Common myeloid progenitor, CD34-positive (primary cell): ENCODE results near the gene IFT20.

Experiments
- CTCF ChIA-PET: fragments of 350-600 bp; sonication (Branson Sonifier 250); formaldehyde crosslinking; loops from one replicate; lab custom pipeline; 2021; ENCODE audit warnings: antibody characterized with exemption; lab: Charles Lee
- POLR2A ChIA-PET: fragments of 350-600 bp; sonication (Branson Sonifier 250); formaldehyde crosslinking; loops from one replicate; lab custom pipeline; 2021; ENCODE audit warnings: antibody characterized with exemption; lab: Charles Lee
- DNase-seq, 3 donors: peaks; one replicate each; pipeline versions ENCODE4 v3.0.0 to v3.0.0-alpha.2; 2013
- H3K27ac ChIP-seq, 2 experiments: 1 replicate in 1 of 2; 2 replicates in 1 of 2; pipeline ENCODE4 v1.7.0; 2013; ENCODE audit warnings: inconsistent platforms in 2 of 2, low read length in 2 of 2, mild to moderate bottlenecking in 2 of 2, low read depth in 1 of 2, moderate library complexity in 1 of 2; ENCODE audit not compliant: severe bottlenecking in 2 of 2, insufficient read depth in 1 of 2, poor library complexity in 1 of 2
- H3K27me3 ChIP-seq, 5 experiments: replicated peaks in 2 of 5; 1 replicate in 3 of 5; 2 replicates in 2 of 5; pipeline versions ENCODE4 v1.6.1 to v1.7.0; 2013; ENCODE audit warnings: low read length in 4 of 5, mild to moderate bottlenecking in 2 of 5, moderate library complexity in 2 of 5, inconsistent platforms in 1 of 5; ENCODE audit not compliant: insufficient read depth in 5 of 5, control insufficient read depth in 4 of 5
- H3K36me3 ChIP-seq, 4 experiments: 1 replicate in 2 of 4; 2 replicates in 2 of 4; pipeline versions ENCODE4 v1.6.1 to v1.7.0; 2013; ENCODE audit warnings: low read length in 3 of 4, control low read depth in 1 of 4, mild to moderate bottlenecking in 1 of 4; ENCODE audit not compliant: control insufficient read depth in 4 of 4, insufficient read depth in 4 of 4
- H3K4me1 ChIP-seq, 4 experiments: 1 replicate in 3 of 4; 2 replicates in 1 of 4; pipeline versions ENCODE4 v1.6.1 to v1.7.1; 2013; ENCODE audit warnings: low read length in 3 of 4, mild to moderate bottlenecking in 3 of 4, control low read depth in 1 of 4, inconsistent platforms in 1 of 4, moderate library complexity in 1 of 4; ENCODE audit not compliant: control insufficient read depth in 4 of 4, insufficient read depth in 4 of 4; ENCODE audit errors: control extremely low read depth in 1 of 4
- H3K4me3 ChIP-seq, 7 experiments: 1 replicate in 4 of 7; 2 replicates in 3 of 7; pipeline versions ENCODE4 v1.5.1 to v1.7.0; 2013; ENCODE audit warnings: mild to moderate bottlenecking in 7 of 7, low read length in 6 of 7, moderate library complexity in 6 of 7, inconsistent platforms in 2 of 7, low read depth in 2 of 7, control low read depth in 1 of 7; ENCODE audit not compliant: insufficient read depth in 4 of 7, control insufficient read depth in 1 of 7; ENCODE audit errors: extremely low read depth in 1 of 7
- H3K9me3 ChIP-seq, 5 experiments: 1 replicate in 4 of 5; 2 replicates in 1 of 5; pipeline versions ENCODE4 v1.6.1 to v1.7.1; 2013; ENCODE audit warnings: low read length in 4 of 5, mild to moderate bottlenecking in 2 of 5, inconsistent platforms in 1 of 5, low read depth in 1 of 5, moderate library complexity in 1 of 5; ENCODE audit not compliant: control insufficient read depth in 4 of 5, insufficient read depth in 2 of 5; ENCODE audit errors: control extremely low read depth in 1 of 5
- WGBS: methylation state at CpG from one replicate; pipeline ENCODE4 v1.1.5; 2013; ENCODE audit not compliant: insufficient coverage; 5-methylcytosine and 5-hydroxymethylcytosine counted together

Gene IFT20

DNA sequence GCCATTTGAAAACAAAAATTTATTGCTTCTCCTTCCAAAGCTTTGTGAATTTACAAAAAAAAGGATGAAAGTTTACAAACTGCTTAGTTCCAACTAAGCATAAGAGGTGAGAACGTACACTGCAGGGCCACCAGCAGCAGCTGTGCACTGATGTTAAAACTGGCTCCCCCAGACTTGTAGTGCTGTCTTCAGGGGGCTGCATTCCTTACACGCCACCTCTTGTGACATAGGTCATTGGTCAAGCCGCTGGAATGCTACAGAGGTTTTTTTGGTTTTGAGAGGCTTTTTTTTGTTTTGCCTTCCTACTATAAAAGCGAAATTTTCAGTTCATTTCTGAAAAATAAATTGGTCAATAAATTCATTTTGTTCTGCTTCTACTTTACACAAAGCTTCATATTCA is 6.9 kb downstream of the IFT20 start:
- H3K4me3 ChIP-seq = no peak overlapping the region
- H3K36me3 ChIP-seq = peaks cover 12 to 57% (median 42%) of the 10 kb centered on the region in 4 experiments
- H3K4me1 ChIP-seq = peaks cover 0 to 17% (median 9%) of the 10 kb centered on the region in 4 experiments
- ChIA-PET CTCF (no interaction called here), POLR2A (interaction anchor here (0.6 kb wide), 1 partner anchor 51 kb away, joined by 3 read pairs; no protein-coding TSS in a partner anchor)
- no peak for DNase-seq
- H3K27ac ChIP-seq = no peak overlapping the region
- no peaks in the 10 kb centered on the region for H3K27me3 ChIP-seq
- 89% methylated on average over 1 of the region's 4 CpGs for WGBS
- no peaks in the 10 kb centered on the region for H3K9me3 ChIP-seq

DNA sequence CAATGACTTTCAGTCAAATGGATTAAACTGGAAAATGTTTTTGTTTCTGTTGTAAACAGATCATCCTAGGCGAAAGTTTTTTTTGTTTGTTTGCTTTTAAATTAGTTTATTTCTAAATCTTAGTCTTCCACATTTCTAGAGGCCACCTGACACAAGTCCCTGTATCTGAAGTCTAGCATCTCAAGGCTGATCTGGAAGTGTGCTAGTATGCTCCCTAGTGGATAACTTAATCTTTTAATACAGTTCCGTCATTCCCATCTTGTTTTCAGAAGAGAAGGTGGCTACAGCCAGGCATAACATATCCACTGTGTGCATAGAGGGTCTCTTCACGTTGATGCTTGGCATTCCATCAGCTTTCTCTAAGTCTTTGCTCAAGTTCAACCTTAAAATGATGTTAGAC is 7.6 kb downstream of the IFT20 start:
- ChIA-PET CTCF (no interaction called here), POLR2A (no interaction called here)
- DNase-seq = no peak
- WGBS = 96% methylated on average over 2 of the region's 3 CpGs
- Histone ChIP-seq H3K9me3 (no peaks in the 10 kb centered on the region), H3K36me3 (peaks cover 12 to 57% (median 42%) of the 10 kb centered on the region in 4 experiments), H3K4me3 (no peak overlapping the region), H3K27me3 (no peaks in the 10 kb centered on the region), H3K4me1 (peaks cover 0 to 22% (median 9%) of the 10 kb centered on the region in 4 experiments), H3K27ac (no peak overlapping the region)

DNA sequence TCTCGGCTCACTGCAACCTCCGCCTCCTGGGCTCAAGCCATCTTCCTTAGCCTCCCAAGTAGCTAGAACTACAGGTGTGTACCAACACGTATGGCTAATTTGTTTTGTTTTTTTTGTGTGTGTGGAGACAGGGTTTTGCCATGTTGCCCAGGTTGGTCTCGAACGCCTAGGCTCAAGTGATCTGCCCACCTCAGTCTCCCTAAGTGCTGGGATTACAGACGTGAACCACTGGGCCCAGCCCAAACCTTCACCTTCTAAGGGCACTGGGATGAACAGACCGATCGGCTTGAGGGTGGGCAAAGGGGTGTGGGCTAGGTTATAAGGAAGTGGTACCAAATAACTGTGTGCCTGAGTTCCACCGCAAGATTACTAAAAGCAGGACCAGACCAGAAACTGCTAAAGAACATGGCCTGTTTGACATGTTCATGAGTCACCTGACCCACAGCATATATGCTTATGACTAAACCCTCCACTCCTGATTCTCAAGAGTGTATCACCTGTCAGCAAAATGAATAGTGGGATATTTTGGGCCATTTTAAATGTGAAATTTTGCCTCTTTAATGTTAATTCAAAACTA is 8.2 kb downstream of the IFT20 start:
- Histone ChIP-seq H3K4me1 (peaks cover 0 to 28% (median 9%) of the 10 kb centered on the region in 4 experiments), H3K36me3 (peaks cover 12 to 56% (median 41%) of the 10 kb centered on the region in 4 experiments), H3K27me3 (no peaks in the 10 kb centered on the region), H3K27ac (no peak overlapping the region), H3K9me3 (no peaks in the 10 kb centered on the region), H3K4me3 (no peak overlapping the region)
- CTCF ChIA-PET = no interaction called here
- no peak for DNase-seq
- POLR2A ChIA-PET = no interaction called here
- 98% methylated on average over 4 of the region's 9 CpGs for WGBS

DNA sequence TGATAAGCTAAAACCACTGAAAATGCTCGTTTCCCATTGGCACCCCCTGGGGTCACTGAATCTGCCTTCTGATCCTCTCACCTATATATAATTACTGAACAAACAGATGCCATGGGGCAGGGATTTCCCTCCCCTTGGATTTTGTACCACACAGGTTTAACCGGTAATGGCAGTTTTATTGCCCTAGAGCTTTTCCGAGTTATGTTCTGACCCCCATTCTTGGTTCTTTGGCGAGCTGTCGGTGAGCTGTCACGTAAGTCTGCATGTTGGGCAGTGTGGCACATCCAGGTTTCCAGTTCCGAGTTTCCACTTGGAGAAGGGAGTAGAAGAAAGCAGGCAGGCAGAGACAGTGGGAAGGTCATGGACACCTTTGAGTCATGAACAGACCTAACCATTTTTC is 9.2 kb downstream of the IFT20 start:
- 96% methylated on average over 5 of the region's 7 CpGs for WGBS
- no peaks in the 10 kb centered on the region for H3K27me3 ChIP-seq
- ChIA-PET CTCF (no interaction called here), POLR2A (no interaction called here)
- no peak for DNase-seq
- peaks cover 12 to 49% (median 32%) of the 10 kb centered on the region in 4 experiments for H3K36me3 ChIP-seq
- no peak overlapping the region for H3K4me3 ChIP-seq
- H3K27ac ChIP-seq = no peak overlapping the region
- peaks cover 0 to 35% (median 9%) of the 10 kb centered on the region in 4 experiments for H3K4me1 ChIP-seq
- no peaks in the 10 kb centered on the region for H3K9me3 ChIP-seq

GRCh38 chr17:28325211-28325610 is 10.1 kb downstream of the IFT20 start:
- ChIA-PET POLR2A (no interaction called here), CTCF (interaction anchor here (0.6 kb wide), 1 partner anchor 124 kb away, joined by 3 read pairs; no protein-coding TSS in a partner anchor)
- no peak for DNase-seq

DNA sequence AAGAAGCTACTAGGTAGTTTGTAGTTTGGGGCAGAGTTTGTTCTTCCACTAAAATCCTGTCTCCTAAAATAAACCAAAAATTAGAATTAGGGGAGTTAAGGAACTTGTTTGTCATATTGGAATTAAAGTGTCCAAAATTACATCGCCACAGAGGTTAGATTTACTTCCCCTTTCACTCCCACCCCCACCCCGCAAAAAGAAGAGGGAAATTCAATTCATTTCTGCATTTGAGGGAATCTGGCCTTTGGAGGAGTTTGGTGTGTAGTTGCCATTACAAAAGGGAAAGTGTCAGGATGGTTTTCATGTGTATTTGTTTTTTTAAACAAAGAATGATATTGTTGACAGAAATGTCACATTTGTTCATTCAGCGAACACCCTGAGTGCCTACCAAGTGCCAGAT is 10.5 kb downstream of the IFT20 start:
- Histone ChIP-seq H3K27ac (no peak overlapping the region), H3K4me1 (peaks cover 1 to 48% (median 12%) of the 10 kb centered on the region in 4 experiments), H3K27me3 (no peaks in the 10 kb centered on the region), H3K9me3 (no peaks in the 10 kb centered on the region), H3K36me3 (peaks cover 12 to 44% (median 22%) of the 10 kb centered on the region in 4 experiments), H3K4me3 (no peak overlapping the region)
- CTCF ChIA-PET = no interaction called here
- WGBS = 100% methylated on average over 1 of the region's 3 CpGs
- POLR2A ChIA-PET = no interaction called here
- peak in 2 of 3 donors; percentile 43 for DNase-seq

More at GRCh38 chr17:28325211-28325610, 10.1 kb downstream of the IFT20 start:
- Histone ChIP-seq H3K9me3 (no peaks in the 10 kb centered on the region), H3K36me3 (peaks cover 12 to 44% (median 24%) of the 10 kb centered on the region in 4 experiments), H3K4me1 (peaks cover 0 to 44% (median 10%) of the 10 kb centered on the region in 4 experiments), H3K27ac (no peak overlapping the region), H3K4me3 (no peak overlapping the region), H3K27me3 (no peaks in the 10 kb centered on the region)
- 98% methylated on average over 4 of the region's 5 CpGs for WGBS

GRCh38 chr17:28324267-28324745 is 11.0 kb downstream of the IFT20 start:
- ChIA-PET POLR2A (no interaction called here), CTCF (no interaction called here)
- DNase-seq = no peak
- Histone ChIP-seq H3K27me3 (no peaks in the 10 kb centered on the region), H3K9me3 (no peaks in the 10 kb centered on the region), H3K27ac (no peak overlapping the region), H3K36me3 (peaks cover 10 to 43% (median 20%) of the 10 kb centered on the region in 4 experiments), H3K4me3 (no peak overlapping the region), H3K4me1 (peaks cover 6 to 51% (median 14%) of the 10 kb centered on the region in 4 experiments)
- 94% methylated on average over 2 of the region's 5 CpGs for WGBS
